NCI-H2107 (cell line): ENCODE results near the gene DGCR2.

Experiments
- DNase-seq: peaks from one replicate; lab custom pipeline; 2025; lab: John Stamatoyannopoulos, UW

The DGCR2 gene

DNA sequence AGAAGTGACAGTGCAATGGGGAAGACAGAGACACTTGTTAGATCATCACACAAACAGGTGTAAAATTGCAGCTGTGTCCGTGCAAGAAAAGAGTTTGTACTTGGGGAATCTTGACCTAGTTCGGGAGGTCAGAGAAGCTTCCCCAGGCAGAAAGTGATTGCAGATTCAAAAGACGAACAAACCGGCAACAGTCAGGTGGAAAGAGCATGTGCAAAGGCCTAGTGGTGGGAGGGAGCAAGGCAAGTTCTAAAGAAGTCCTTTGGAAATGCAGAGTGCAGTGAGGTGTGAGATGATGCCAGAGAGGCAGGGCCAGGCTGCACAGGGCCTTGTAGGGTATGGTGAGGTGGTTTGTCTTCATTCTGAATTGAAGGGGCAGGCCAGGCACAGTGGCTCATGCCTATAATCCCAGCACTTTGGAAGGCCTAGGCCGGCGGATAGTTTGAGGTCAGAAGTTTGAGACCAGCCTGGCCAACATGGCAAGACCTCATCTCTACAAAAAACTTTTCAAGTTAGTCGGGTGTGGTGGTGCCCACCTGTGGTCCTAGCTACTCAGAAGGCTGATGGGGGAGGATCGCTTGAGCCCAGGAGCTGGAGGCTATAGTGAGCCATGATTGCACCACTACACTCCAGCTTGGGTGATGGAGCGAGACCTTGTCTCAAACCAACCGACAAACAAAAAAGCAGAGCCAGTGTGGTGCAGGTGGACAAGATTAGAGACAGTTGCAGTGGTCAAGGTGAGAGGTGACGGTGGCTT, 24.2 kb upstream of the DGCR2 start:
- DNase-seq, result no peak

DNA sequence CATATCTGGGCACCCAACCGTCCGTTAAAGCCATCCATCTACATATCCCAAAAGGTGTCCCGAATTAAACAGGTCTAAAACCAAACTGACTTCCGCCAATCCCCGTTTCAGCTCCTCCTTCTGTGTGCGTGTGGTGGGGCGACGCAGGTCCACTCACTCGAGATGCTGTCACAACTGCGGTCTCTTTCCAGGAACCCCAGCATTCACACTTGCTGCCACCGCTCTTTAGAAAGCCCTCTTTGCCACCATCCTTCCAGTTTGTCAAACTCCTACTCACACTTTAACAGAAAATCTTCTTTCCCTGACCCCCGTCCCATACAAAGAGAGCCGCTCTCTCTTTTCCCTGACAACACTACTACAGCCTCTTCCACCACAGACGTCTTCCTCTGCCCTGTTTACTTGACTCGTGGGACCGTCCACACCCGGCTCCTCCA, 21.8 kb upstream of the DGCR2 start:
- no peak for DNase-seq

DNA sequence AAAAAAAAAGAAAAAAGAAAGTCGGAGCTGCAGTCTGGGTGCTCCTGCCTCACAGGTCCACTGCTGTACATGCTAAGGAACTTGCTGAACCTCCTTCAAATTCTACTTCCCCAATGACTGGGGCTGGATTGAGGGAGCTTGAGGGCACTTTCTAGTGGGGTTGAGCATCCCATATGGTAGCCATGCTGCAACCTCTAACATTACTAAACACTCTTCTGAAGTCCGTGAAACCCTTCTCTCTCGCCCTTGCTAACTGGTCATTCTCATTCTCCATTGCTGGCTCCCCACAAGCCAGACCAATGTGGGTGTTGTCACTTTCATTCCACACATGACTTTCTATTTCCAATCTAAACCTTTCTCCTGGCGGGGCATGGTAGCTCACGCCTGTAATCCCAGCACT, 21.0 kb upstream of the DGCR2 start:
- no peak for DNase-seq

DNA sequence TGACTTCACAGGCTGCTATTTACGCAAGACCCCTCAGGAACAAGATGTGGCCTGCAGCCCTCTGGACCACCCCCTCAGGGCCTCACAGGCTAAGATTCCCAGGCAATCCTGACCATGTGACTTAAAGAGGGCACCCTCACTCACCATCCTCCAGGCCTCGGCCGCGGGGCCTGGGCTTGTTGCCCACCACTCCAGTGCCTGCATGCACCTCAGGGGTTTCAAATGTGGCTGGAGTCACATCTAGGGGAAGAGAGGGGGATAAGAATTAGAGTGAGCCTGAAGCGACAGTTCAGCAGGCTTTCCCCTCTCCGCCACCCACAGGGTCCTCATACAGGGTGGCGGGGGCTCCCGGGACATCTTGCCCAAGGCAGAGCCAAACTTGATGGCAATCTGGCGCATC, 20.2 kb upstream of the DGCR2 start:
- no peak for DNase-seq

DNA sequence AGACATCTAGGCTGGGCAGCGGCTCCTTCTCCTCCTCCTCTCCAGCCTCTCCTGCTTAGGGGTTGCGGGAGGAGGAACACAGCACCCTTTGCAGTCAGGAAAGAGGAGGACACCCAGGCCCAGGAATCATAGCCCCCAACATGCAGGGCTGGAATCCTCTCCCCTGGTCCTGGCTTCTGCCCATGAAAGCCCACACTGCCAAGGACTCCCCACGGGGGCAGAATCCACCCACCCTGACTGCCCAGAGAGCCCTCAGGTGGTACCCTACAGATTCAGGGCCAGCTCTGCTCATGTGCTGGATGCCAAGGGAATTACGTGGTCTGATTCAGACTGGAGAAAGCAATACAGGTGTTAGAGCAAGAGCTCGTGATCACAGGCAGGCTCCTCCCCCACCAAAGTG, 17.8 kb upstream of the DGCR2 start:
- no peak for DNase-seq

DNA sequence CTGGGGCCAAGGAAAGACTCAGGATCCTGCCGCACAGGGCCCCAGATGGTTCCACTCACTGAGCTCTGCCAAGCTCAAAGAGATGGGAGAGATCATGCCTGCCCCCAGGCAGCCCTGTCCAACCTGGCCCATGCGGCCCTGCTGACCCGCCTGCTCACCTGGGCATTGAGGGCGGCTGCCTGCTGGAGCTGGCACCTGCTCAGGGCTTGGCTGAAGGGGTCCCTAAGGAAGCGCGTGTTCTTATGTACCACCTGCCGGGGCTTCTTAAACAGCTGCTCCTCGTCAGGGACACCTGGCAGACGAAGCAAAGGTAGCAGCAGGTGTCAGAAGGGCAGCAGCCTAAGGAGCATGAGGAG, 16.8 kb upstream of the DGCR2 start:
- DNase-seq, result no peak

DNA sequence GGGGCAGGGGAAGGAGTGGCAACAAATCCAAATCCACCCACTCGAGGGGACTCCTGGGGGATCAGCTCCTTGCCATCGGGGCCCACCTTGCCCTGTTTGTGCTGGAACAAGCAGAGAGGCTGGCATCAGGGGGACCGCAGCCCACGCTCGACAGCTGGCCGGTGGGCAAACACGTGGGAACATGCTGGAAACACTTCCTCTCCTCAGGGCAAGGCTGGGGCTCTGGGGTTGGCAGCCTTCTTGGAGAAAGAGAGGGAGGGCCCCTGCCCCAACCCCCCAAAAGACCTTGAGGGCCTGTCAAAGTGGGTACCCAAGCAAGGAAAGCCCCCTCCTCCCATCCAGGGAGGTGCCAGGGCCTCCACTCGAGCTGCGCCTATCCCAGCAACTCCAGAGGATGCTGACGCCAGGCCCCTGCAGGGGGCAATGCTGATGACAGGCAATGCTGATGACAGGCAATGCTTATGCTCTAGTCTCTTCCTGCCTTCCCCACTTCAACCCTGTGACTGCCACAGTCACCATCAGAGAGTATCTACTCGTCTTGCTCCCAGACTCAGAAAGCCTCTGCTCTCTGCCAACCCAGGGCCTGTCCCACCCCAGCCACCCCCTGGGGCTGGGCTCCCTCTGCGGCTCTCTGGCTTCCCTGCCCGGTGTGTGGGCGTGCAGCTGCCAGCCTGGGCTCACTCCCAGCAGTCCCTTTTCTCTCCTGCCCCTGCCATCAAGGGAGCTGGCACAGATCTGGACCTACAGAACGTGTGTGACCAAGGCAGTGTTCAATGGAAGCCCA, 16.2 kb upstream of the DGCR2 start:
- no peak for DNase-seq

DNA sequence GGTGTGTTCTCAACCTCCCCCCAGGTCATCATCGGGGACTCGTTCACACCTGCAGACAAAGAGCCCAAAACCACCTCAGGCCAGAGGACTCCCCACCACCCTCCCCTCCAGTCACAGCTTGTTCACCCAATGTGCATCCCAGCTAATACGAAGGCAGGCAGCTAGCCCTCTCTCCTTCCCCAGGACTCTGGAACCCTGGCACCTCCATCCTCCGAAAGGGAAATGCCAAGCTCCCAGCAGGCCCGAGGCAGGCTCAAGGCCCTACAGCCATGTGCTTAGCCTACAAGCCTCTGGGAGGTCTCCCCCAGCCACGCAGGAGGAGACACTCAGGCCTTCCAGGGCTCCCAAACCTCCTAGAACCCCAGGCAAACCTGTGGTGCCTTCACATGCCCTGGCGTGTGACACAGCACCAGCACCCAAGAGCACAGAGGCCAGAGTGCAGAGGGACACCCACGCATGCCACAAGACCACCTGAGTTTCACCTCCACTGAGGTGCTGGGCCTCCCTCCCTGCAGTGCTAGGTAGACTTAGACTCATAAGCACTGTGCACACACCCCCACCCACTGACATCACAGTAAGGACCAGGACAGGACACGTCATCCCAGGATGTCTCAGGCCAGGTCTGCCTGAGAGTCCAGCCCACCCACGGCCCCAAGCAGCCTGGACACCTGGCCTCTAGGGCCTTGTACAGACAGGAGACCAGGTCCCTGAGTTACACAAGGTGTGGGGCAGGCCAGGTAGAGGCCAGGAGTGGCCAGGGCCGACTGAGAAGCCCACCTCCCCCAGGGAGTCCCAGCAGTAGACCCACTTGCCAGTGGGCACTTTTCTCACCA, 15.4 kb upstream of the DGCR2 start:
- no peak for DNase-seq

DNA sequence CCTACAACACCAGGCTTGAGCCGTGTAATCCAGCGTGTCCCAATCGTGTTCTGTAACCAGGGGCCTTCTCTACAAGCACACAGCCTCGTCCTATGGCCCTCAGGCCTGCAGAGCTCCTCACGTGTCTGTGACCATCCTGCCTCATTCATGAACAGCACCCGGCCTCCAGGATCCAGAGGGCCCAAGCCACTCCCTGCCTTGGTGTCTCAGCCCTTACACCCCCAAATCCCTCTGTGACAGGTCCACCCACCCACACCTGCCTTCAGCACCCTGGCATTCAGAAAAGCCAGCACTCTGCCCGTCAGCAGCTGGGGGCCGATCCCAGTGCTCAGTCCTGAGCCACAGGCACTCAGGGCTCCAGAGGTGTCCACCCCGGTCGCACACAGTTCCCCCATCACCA, 14.7 kb upstream of the DGCR2 start:
- no peak for DNase-seq

DNA sequence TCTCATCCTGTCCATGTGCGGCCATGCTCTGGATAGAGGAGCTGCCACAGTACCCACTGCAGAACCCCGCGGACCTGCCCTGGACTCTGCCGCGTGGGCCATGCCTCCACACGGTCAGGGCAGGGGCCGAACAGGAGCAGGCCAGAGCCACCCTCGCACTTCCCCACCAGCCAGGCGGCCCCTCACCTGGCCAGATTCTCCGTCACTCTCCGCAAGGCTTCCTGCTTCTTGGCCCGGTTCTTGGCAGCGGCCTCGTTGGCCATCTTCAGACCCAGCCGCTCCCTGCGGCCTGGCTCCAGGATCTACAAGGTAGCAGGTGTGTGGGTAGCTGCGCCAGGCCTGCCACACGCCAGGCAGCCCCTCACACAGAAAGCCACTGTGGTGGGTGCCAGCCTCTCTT, 12.7 kb upstream of the DGCR2 start:
- no peak for DNase-seq

DNA sequence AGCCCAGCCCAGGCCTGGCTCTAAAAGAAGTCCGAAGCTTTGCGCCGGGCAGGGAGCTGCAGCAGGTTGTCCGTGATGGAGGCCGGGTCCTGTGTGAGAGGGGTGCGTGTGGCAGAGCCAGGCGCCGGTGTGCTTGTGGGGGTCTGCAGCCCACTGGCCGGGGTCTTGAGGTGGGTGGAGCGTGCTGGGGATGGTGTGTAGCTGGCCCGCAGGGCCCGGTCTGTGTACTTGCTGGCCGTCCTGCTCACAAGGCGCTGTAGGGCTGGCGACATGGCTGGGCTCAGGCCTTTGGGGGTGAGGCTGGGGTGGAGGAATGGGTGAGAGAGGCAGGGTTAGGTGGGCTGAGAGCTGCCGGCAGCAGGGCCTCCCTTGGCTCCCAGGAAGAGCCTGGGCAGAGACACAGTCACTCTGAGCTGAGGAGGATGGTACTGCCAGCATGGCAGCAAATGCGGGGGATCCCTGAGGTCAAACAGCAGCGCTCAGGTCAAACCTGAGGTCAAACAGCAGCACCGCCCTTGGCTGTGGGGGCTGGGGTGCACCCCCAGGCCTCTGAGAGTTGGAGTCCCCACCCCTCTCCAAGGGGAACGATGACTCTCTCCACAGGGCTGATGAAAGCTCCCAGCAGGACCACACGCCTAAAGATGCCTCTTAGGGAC, 12.1 kb upstream of the DGCR2 start:
- no peak for DNase-seq

DNA sequence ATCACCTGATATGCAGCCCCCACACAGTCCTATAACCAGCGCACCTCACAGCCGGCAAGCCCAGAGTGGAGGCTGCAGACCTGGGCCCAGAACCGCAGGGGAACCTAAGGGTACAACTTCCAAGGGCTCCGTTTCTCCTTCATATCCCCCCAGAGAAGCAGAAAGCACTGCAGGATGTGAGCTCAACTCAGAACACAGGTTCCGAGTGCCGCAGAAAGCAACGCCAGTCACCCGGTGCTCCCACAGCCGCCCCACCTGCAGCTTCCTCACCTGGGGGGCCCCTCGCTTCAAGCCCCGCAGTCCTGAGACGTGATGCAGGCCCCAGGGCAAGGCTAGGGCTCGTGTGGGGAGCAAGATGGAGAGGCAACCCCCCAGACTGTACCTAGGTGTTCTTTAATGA, 11.3 kb upstream of the DGCR2 start:
- DNase-seq, result no peak

DNA sequence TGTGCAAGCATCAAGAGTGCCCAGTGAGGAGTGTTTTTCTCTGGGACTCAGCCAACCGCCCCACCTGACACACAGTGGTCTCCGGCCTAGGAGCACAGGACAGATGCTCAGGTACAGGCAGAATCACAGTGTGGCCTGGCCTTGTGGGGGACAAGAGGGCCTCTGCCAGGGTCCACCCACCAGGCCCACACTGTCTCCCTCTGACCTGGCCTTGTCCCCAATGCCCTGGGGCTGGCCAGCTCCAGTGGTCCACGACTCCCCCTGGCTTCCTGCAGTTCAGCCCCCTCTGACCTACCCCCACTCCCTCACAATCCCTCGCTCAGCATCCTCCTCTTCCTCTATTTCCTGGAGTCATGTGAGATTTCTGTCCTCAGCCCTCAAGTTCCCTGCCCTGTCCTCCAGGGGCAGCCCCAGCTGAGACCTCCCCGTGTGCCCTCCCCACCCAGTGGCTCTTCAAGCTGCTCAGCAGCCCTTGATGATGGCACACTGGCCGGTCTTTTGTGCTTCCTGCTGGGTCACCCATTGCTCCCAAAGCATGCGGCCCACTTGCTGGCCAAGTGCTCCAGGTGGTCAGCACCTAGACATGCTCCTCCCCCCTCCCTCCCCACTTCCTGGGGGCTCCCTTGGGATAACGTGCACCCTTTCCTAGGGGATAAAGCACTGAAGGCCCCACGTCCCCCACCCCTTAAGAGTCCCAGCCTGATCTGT, 10.6 kb upstream of the DGCR2 start:
- no peak for DNase-seq

DNA sequence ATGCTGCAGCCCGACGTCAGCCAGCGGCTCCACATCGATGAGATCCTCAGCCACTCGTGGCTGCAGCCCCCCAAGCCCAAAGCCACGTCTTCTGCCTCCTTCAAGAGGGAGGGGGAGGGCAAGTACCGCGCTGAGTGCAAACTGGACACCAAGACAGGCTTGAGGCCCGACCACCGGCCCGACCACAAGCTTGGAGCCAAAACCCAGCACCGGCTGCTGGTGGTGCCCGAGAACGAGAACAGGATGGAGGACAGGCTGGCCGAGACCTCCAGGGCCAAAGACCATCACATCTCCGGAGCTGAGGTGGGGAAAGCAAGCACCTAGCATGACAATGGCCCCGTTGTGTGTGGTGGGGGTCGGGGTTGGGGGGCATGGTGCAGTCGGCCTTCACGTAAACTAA, 9.9 kb upstream of the DGCR2 start:
- DNase-seq, result no peak

DNA sequence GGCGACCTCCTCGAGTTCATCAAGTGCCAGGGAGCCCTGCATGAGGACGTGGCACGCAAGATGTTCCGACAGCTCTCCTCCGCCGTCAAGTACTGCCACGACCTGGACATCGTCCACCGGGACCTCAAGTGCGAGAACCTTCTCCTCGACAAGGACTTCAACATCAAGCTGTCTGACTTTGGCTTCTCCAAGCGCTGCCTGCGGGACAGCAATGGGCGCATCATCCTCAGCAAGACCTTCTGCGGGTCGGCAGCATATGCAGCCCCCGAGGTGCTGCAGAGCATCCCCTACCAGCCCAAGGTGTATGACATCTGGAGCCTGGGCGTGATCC, 9.4 kb upstream of the DGCR2 start:
- no peak for DNase-seq

DNA sequence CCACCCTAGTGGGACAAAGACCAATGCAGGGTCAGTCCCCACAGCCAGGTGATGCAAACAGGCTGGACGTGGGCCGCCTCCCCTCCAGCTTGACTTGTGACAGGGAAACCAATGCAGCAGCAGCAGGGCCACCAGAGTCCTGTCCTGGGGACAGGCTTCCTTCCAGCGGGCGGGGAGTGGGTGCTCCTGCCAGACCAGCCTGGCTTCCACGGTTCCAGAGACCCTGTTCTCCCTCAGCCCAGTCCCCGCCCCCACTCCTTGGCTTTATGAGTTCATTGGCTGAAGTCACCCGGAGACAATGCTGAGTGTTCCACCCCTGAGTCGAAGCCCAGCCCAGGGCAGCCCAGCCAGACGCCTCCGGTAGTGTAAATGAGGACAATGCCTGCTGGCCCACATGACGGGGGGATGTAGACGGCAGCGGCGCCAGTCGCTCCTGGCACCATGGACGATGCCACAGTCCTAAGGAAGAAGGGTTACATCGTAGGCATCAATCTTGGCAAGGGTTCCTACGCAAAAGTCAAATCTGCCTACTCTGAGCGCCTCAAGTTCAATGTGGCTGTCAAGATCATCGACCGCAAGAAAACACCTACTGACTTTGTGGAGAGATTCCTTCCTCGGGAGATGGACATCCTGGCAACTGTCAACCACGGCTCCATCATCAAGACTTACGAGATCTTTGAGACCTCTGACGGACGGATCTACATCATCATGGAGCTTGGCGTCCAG, 8.9 kb upstream of the DGCR2 start, which contains the start of gene TSSK2:
Gene TSSK2 (plus strand): TSS at position 350 of the 726 bp plus-strand sequence. CDS start 92 bp downstream, at position 442.
- DNase-seq, result no peak

DNA sequence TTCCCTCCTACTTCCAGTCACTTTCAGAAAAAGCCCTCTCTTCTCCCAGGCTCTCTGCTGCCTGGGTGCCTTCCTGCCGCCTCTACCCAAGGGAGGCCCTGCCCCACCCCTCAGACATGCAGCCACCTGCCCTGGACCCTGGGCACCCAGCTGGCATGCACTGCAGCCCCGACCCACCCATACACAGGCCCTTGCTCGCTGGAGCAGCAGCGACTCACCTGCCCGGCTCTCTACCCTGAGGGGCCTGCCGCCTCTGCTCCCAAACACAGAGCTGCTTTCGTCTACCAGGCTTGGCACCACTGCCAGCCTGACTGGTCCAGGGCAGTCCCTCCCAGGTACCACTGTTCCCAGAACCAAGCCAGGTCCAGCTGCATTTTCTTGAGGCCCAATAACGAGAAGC, 7.7 kb upstream of the DGCR2 start:
- no peak for DNase-seq

DNA sequence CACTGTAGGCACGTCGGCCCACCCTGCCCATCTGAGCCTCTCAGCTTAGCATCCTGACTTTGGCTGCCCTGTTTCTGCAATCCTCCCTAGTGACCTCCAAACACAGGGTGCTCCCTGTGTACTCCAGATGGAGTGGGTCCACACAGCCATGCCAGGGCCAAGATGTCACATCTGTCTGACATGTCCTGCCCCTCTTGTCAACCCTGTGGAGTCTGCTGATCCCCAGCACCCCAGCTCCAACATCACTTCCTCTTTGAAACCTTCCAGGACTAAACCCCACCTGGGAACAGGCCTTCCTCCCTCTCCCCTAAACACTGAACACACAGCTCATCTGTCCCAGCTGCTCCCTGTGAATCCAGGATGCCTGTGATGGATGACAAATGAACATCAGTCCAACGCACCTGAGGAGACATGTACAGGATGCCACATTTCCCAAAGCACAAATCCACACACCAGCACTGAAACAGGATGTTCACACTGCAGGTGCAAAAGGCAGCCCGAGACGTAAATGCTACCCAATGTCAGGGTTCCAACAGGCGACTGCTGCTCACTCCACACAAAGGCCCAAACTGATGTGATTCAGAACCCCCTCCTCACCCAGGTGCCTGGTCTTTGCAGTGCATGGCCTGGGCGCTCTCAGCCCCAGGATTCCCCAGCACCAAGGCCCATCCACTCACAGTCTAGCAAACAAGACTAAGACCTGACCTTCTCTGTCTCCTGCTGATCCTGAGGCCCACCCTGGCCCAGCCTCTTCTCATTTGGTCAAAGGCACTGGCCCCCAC, 6.9 kb upstream of the DGCR2 start:
- no peak for DNase-seq

DNA sequence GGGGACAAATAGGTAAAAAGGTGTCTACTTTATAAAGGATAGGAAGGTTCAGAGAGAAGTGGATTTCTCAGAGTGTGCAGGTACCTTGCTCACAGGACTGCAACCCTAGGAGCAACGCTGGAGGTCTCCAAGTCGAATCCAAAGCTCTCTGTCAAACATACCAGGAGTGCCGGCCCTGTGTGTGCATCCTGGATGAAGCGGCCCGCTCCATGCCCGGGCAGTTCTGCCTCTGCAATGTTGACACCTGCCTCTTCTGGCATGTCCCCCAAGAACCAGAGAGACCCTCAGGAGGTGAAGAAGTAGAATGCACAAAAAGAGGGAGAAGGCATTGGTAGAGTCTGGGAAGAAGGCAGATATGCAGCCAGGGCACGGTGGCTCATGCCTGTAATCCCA, 5.8 kb upstream of the DGCR2 start:
- no peak for DNase-seq

DNA sequence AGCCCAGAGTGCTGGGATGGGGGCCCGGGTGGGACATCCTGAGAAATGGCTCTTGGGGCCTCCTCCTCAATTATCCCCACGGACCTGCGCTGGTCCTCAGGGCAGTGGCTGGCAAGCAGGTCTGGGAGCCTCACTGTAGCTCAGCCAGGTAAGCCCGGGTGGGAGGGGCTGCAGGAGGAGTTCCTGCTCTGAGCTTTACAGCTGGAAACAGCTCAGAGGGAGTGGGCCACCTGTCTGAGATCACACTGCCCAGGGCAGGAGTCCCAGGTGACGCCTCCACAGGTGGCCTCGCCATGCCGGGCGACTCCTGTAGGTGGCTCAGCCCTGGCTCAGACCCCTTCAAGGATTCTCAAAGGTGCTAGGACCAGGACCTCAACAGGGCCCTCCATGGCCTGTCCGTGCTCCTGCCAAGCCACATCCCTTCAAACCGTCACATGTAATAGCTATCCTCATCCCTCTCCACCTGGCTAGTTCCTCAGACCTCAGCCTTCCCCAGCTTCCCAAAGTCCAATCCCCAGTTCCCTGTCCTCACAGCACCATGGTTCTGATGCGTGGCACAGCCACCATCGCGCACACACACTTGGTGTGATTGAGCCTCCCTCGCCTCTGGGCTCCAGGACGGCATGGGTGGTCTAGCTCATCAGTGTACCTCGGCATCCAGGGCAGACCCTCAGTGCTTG, 5.3 kb upstream of the DGCR2 start:
- DNase-seq, result no peak
